Endothelial cell of umbilical vein (primary cell): ENCODE data around the gene SPIRE1. TPM values are rescaled to one million over a fixed set of nuclear protein-coding genes. Genes with fewer than 3 reads are reported as not detected.

Experiments
- BruUV-seq: library from RNA; stranded (reverse); fragments of 400-500 nt; replicated peaks from 2 replicates; lab custom pipeline; 2021; lab: Mats Ljungman, UMichigan
- CTCF ChIA-PET: fragments of 300-600, 350-600 bp; sonication (Branson Sonifier 250); formaldehyde crosslinking; loops from one replicate; lab custom pipeline; 2021; ENCODE audit warnings: antibody characterized with exemption, inconsistent platforms; lab: Charles Lee
- POLR2A ChIA-PET: fragments of 300-600, 350-600 bp; sonication (Branson Sonifier 250); formaldehyde crosslinking; loops from one replicate; lab custom pipeline; 2021; ENCODE audit warnings: antibody characterized with exemption, inconsistent platforms; lab: Charles Lee
- DNase-seq: peaks from one replicate; pipeline ENCODE4 v3.0.0-alpha.2; 2011; ENCODE audit warnings: low read depth, low spot score
- FAIRE-seq: peaks from 2 replicates; lab custom pipeline; 2011; peaks lifted over from hg19 to GRCh38; lab: Jason Lieb, UNC
- H2AFZ ChIP-seq: 2 replicates; pipeline ENCODE4 v1.6.0; 2012; ENCODE audit warnings: low read depth, low read length, control low read depth, inconsistent platforms
- H3K27ac ChIP-seq: 2 replicates; pipeline ENCODE4 v1.5.1; 2011; ENCODE audit warnings: low read depth, mild to moderate bottlenecking, control low read depth, low read length, moderate library complexity; ENCODE audit not compliant: insufficient read depth
- H3K27me3 ChIP-seq, 2 experiments: 2 replicates each; pipeline versions ENCODE4 v1.6.0 to v1.6.1; 2011; ENCODE audit warnings: low read length in 2 of 2, mixed read lengths in 1 of 2; ENCODE audit not compliant: control insufficient read depth in 2 of 2, insufficient read depth in 2 of 2
- H3K36me3 ChIP-seq, 2 experiments: 2 replicates in 1 of 2; 3 replicates in 1 of 2; pipeline ENCODE4 v1.5.1; 2011; ENCODE audit warnings: low read length in 2 of 2, mild to moderate bottlenecking in 1 of 2, moderate library complexity in 1 of 2; ENCODE audit not compliant: control insufficient read depth in 2 of 2, insufficient read depth in 2 of 2; ENCODE audit errors: extremely low read depth in 1 of 2
- H3K4me1 ChIP-seq: 3 replicates; pipeline ENCODE4 v1.5.1; 2011; ENCODE audit warnings: mild to moderate bottlenecking, low read length; ENCODE audit not compliant: control insufficient read depth, insufficient read depth; ENCODE audit errors: extremely low read depth
- H3K4me2 ChIP-seq: 2 replicates; pipeline ENCODE4 v1.6.1; 2011; ENCODE audit warnings: low read length, control low read depth, mixed read lengths; ENCODE audit not compliant: insufficient read depth
- H3K4me3 ChIP-seq, 3 experiments: fragments of 200-600 bp in 1 of 3; sonication (generic), shearing (Covaris generic) in 1 of 3; replicated peaks in 1 of 3; 2 replicates each; pipeline ENCODE4 v1.5.1; 2011 to 2016; ENCODE audit warnings: control low read depth in 3 of 3, low read length in 3 of 3, mild to moderate bottlenecking in 2 of 3, inconsistent platforms in 1 of 3, low read depth in 1 of 3, moderate library complexity in 1 of 3; ENCODE audit not compliant: insufficient read depth in 1 of 3
- H3K79me2 ChIP-seq: 2 replicates; pipeline ENCODE4 v1.6.0; 2012; ENCODE audit warnings: low read length, inconsistent platforms; ENCODE audit not compliant: control insufficient read depth, insufficient read depth
- H3K9ac ChIP-seq: replicated peaks from 2 replicates; pipeline ENCODE3; 2011; ENCODE audit warnings: low read length, control low read depth; ENCODE audit not compliant: insufficient read depth; ENCODE audit errors: extremely low read depth
- H3K9me1 ChIP-seq: replicated peaks from 3 replicates; pipeline ENCODE4 v1.6.0; 2011; ENCODE audit warnings: mild to moderate bottlenecking, low read length; ENCODE audit not compliant: control insufficient read depth, insufficient read depth; ENCODE audit errors: extremely low read depth
- H3K9me3 ChIP-seq: replicated peaks from 2 replicates; pipeline ENCODE4 v1.5.1; 2012; ENCODE audit warnings: low read length, inconsistent platforms; ENCODE audit not compliant: control insufficient read depth, insufficient read depth
- H4K20me1 ChIP-seq: replicated peaks from 2 replicates; pipeline ENCODE3; 2011; ENCODE audit warnings: mild to moderate bottlenecking, low read length; ENCODE audit not compliant: control insufficient read depth, insufficient read depth; ENCODE audit errors: extremely low read depth
- EZH2 ChIP-seq: IDR thresholded peaks from 2 replicates; pipeline ENCODE4 v1.6.1; 2012; ENCODE audit warnings: borderline replicate concordance, low read depth, mild to moderate bottlenecking, moderate library complexity, low read length, inconsistent platforms; ENCODE audit not compliant: severe bottlenecking
- FOS ChIP-seq: IDR thresholded peaks from 2 replicates; pipeline ENCODE4 v1.6.1; 2011; ENCODE audit warnings: mild to moderate bottlenecking, low read length, moderate library complexity, borderline replicate concordance; ENCODE audit not compliant: insufficient read depth
- GATA2 ChIP-seq: IDR thresholded peaks from 2 replicates; pipeline ENCODE4 v1.7.0; 2011; ENCODE audit warnings: low read depth, mild to moderate bottlenecking, moderate library complexity, mixed read lengths, low read length; ENCODE audit not compliant: insufficient read length, insufficient read depth
- JUN ChIP-seq: IDR thresholded peaks from 2 replicates; pipeline ENCODE4 v1.6.1; 2011; ENCODE audit warnings: borderline replicate concordance, low read depth; ENCODE audit not compliant: insufficient read length, insufficient read depth
- MAX ChIP-seq: IDR thresholded peaks from 2 replicates; pipeline ENCODE4 v1.6.1; 2011; ENCODE audit not compliant: insufficient read depth, insufficient read length
- MYC ChIP-seq: IDR thresholded peaks from one replicate; pipeline ENCODE4 v1.6.1; 2011; ENCODE audit warnings: mild to moderate bottlenecking, low read depth, low read length
- POLR2A ChIP-seq: IDR thresholded peaks from 2 replicates; pipeline ENCODE4 v1.6.1; 2012; ENCODE audit warnings: low read depth, mild to moderate bottlenecking, control low read depth, low read length
- POLR2AphosphoS5 ChIP-seq: IDR thresholded peaks from 2 replicates; pipeline ENCODE4 v1.6.1; 2012; ENCODE audit warnings: low read depth, mild to moderate bottlenecking, control low read depth, low read length, moderate library complexity; ENCODE audit not compliant: insufficient read depth
- dilution Hi-C: fragments of 300-500 bp; cut with MboI; formaldehyde crosslinking; loops from one replicate; pipeline ENCODE4 v1.15.0; 2019; ENCODE audit warnings: low sequenced_read_pairs; ENCODE audit not compliant: extremely low pct_ligation_motif_present
- intact Hi-C: fragments of 100-400 bp; cut with micrococcal nuclease; formaldehyde crosslinking; loops from one replicate; pipeline ENCODE4 v1.10.0; 2022
- polyA plus RNA-seq, 4 experiments: library from polyadenylated mRNA; depleted of rRNA in 3 of 4; stranded (reverse) in 3 of 4; unstranded in 1 of 4; fragments of >200 nt; gene quantifications; 2 replicates each; pipeline versions ENCODE4 v1.2.1 to v1.2.3, GENCODE V29; 2011 to 2012; ENCODE audit warnings: missing spikeins in 1 of 4
- total RNA-seq: library from RNA; stranded (reverse); gene quantifications from 2 replicates; pipeline ENCODE4 v1.2.3, GENCODE V29; 2021
- TF ChIP-seq, protein P1 (sequence below), 2 donors: IDR thresholded peaks; 1 replicate in 1 of 2; 2 replicates in 1 of 2; pipeline ENCODE4 v1.5.1; 2011; ENCODE audit warnings: low read length in 2 of 2, mild to moderate bottlenecking in 2 of 2, moderate library complexity in 2 of 2, control low read depth in 1 of 2, inconsistent platforms in 1 of 2, low read depth in 1 of 2; ENCODE audit not compliant: insufficient read depth in 1 of 2; ENCODE audit errors: extremely low read depth in 1 of 2

Gene SPIRE1
- total and polyA plus RNA-seq, 2 donors (not counting 3 experiments of a cell fraction or from before 2014, with no cell fraction given), result 13.1 to 44.0 TPM

- H3K9me3 ChIP-seq, result no peaks in the 10 kb centered on the region
- DNase-seq (no peak), FAIRE-seq (no peak)
- H3K4me1 ChIP-seq, result peaks cover 45% of the 10 kb centered on the region
- H3K4me3 ChIP-seq, result peak overlapping the region; percentile 65 to 99 (median 92)
- POLR2A ChIA-PET, result no interaction called here
- H3K9me1 ChIP-seq, result no peaks in the 10 kb centered on the region
- TF ChIP-seq MYC (no peak), GATA2 (no peak), FOS (no peak), POLR2AphosphoS5 (no peak), JUN (peak; percentile 58), MAX (no peak), POLR2A (no peak), EZH2 (no peak)
- TF ChIP-seq, protein P1, sequence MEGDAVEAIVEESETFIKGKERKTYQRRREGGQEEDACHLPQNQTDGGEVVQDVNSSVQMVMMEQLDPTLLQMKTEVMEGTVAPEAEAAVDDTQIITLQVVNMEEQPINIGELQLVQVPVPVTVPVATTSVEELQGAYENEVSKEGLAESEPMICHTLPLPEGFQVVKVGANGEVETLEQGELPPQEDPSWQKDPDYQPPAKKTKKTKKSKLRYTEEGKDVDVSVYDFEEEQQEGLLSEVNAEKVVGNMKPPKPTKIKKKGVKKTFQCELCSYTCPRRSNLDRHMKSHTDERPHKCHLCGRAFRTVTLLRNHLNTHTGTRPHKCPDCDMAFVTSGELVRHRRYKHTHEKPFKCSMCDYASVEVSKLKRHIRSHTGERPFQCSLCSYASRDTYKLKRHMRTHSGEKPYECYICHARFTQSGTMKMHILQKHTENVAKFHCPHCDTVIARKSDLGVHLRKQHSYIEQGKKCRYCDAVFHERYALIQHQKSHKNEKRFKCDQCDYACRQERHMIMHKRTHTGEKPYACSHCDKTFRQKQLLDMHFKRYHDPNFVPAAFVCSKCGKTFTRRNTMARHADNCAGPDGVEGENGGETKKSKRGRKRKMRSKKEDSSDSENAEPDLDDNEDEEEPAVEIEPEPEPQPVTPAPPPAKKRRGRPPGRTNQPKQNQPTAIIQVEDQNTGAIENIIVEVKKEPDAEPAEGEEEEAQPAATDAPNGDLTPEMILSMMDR (IDR thresholded peaks at IDR 0.05; ENCODE audit: extremely low read depth in 1 of 2, insufficient read depth in 1 of 2, low read depth in 1 of 2, low read length in 2 of 2), result no peak
- dilution Hi-C loops (no loop called here), intact Hi-C loops (loop anchor here (2.0 to 10.0 kb wide), 4 partner anchors 50 to 372 kb away; partner anchors contain the start of gene AFG3L2)
- peaks cover 6% of the 10 kb centered on the region for H4K20me1 ChIP-seq
- peak overlapping the region; percentile 77 for H2AFZ ChIP-seq
- BruUV-seq, result TSS peak; percentile 37
- CTCF ChIA-PET, result interaction anchor here (1.3 to 5.4 kb wide), 2 partner anchors 196 to 263 kb away, joined by 3 to 65 read pairs; no protein-coding TSS in a partner anchor
- H3K9ac ChIP-seq, result peak overlapping the region; percentile 100
- no peaks in the 10 kb centered on the region for H3K36me3 ChIP-seq
- H3K4me2 ChIP-seq, result peak overlapping the region; percentile 99
- H3K27me3 ChIP-seq, result no peaks in the 10 kb centered on the region
- H3K79me2 ChIP-seq, result peaks cover 59% of the 10 kb centered on the region
- H3K27ac ChIP-seq, result peak overlapping the region; percentile 99
Observed at GRCh38 chr18:12656605-12656937, 1.3 kb downstream of the SPIRE1 start.
